ENCODE results near the gene AP1M1. TPM values are rescaled to one million over a fixed set of nuclear protein-coding genes. Genes with fewer than 3 reads are reported as not detected.

The AP1M1 gene
- total and polyA plus RNA-seq, 2 of the 4 experiments (the other 2 are of a cell fraction) = 85.1 to 99.1 TPM

- H3K27me3 ChIP-seq (ENCODE audit: control insufficient read depth, insufficient read depth, low read length) = no peaks in the 10 kb centered on the region
- H4K20me1 ChIP-seq (ENCODE audit: insufficient read depth, low read length) = peaks cover 30% of the 10 kb centered on the region
- peaks cover 9% of the 10 kb centered on the region; the same call in 1 of the 2 replicates for H3K9me1 ChIP-seq (ENCODE audit: insufficient read depth, low read length)
- CTCF ChIA-PET = no interaction called here
- H2BK120ac ChIP-seq (ENCODE audit: low read depth, low read length) = no peak overlapping the region
- H3K9me3 ChIP-seq (ENCODE audit: control insufficient read depth, insufficient read depth, low read length) = no peaks in the 10 kb centered on the region
- H4K8ac ChIP-seq (ENCODE audit: low read depth in 2 of 2, low read length in 2 of 2) = no peak overlapping the region
- peaks cover 50 to 75% of the 10 kb centered on the region in 2 experiments for H3K79me1 ChIP-seq (ENCODE audit: low read depth in 1 of 2, low read length in 2 of 2)
- no peak overlapping the region for H2AFZ ChIP-seq (replicated peaks; ENCODE audit: low read length, poor library complexity)
- H2BK15ac ChIP-seq (ENCODE audit: low read depth, low read length) = no peak overlapping the region
- dilution Hi-C loops (cut with HindIII; ENCODE audit: low sequenced_read_pairs, unreplicated experiment) (no loop called here), in situ Hi-C loops (cut with MboI; ENCODE audit: low sequenced_read_pairs) (no loop called here), intact Hi-C loops (cut with micrococcal nuclease) (no loop called here)
- H3K18ac ChIP-seq (ENCODE audit: low read depth, low read length) = no peak overlapping the region
- DNase-seq (no peak), ATAC-seq (ENCODE audit: low read depth) (no peak)
- no peak overlapping the region for H4K91ac ChIP-seq (ENCODE audit: insufficient read depth, low read depth, low read length)
- H3K4ac ChIP-seq (ENCODE audit: low read depth, low read length) = no peak overlapping the region
- POLR2A ChIA-PET (ENCODE audit: unreplicated experiment) = no interaction called here
- no TSS peak for BruUV-seq (replicated peaks)
- H3K4me1 ChIP-seq (ENCODE audit: control insufficient read depth, insufficient read depth, low read length) = 0 out of 2 replicates have a peak, but pooled peaks cover 2% of the 10 kb centered on the region
- no peak for TF ChIP-seq SMC3 (IDR thresholded peaks at IDR 0.05; ENCODE audit: low read depth, low read length)
- no peak for TF ChIP-seq RFX5 (IDR thresholded peaks at IDR 0.05; ENCODE audit: low read depth, low read length)
- no peak for TF ChIP-seq BHLHE40 (IDR thresholded peaks at IDR 0.05; ENCODE audit: low read depth, low read length)
- no peak for TF ChIP-seq FOS (IDR thresholded peaks at IDR 0.05; ENCODE audit: low read depth, low read length)
- no peak for TF ChIP-seq RCOR1 (IDR thresholded peaks at IDR 0.05; ENCODE audit: insufficient replicate concordance, low read length)
- no peak for TF ChIP-seq MAFK (IDR thresholded peaks at IDR 0.05; ENCODE audit: low read depth, low read length)
- TF ChIP-seq MXI1 (IDR thresholded peaks at IDR 0.05; ENCODE audit: borderline replicate concordance, low read depth, low read length) = no peak
- TF ChIP-seq NFE2L2 (IDR thresholded peaks at IDR 0.05; ENCODE audit: low read depth, low read length) = no peak
- no peak for TF ChIP-seq POLR2A (IDR thresholded peaks at IDR 0.05; ENCODE audit: low read depth, low read length)
- TF ChIP-seq USF2 (IDR thresholded peaks at IDR 0.05; ENCODE audit: low read depth, low read length) = no peak
- no peak for TF ChIP-seq RAD21 (IDR thresholded peaks at IDR 0.05; ENCODE audit: low read length)
- H2AK5ac ChIP-seq (ENCODE audit: low read depth, low read length) = no peak overlapping the region
- H4K5ac ChIP-seq (ENCODE audit: low read depth, low read length) = no peak overlapping the region
- no peak overlapping the region for H3K14ac ChIP-seq (replicated peaks; ENCODE audit: low read depth, low read length)
- WGBS, 2 experiments (ENCODE audit: extremely low coverage in 2 of 2, insufficient read length in 1 of 2) = 95% methylated on average over 3 of the region's 11 CpGs; no CpG with 5 or more reads in 1 of the 2 experiments
- no peak overlapping the region for H3K23ac ChIP-seq (ENCODE audit: low read depth, low read length)
- peaks cover 79% of the 10 kb centered on the region for H3K36me3 ChIP-seq (ENCODE audit: control insufficient read depth, insufficient read depth, low read length)
- no peak overlapping the region for H3K4me3 ChIP-seq (ENCODE audit: insufficient read depth, low read depth, low read length)
- H3K56ac ChIP-seq (ENCODE audit: extremely low read depth, insufficient read depth, low read length) = no peak overlapping the region
- no peak overlapping the region for H3K9ac ChIP-seq (ENCODE audit: low read depth, low read length)
- H3K27ac ChIP-seq (ENCODE audit: insufficient read depth, low read length) = no peak overlapping the region
- H3K4me2 ChIP-seq (ENCODE audit: low read depth, low read length) = no peak overlapping the region
- no peak overlapping the region for H2AK9ac ChIP-seq (replicated peaks; ENCODE audit: low read depth, low read length, poor library complexity)
- H2BK20ac ChIP-seq (ENCODE audit: low read depth, low read length) = no peak overlapping the region
- H2BK5ac ChIP-seq (ENCODE audit: low read depth, low read length, poor library complexity, severe bottlenecking) = no peak overlapping the region
Observed at GRCh38 chr19:16205205-16206045, 7.7 kb downstream of the AP1M1 start.

Data from IMR-90 (cell line).